Stimulated activated CD4-positive, alpha-beta T cell treated with anti-CD3 and anti-CD28 coated beads, TNF-alpha, amount 100 ng/mL, for 48 hours (primary cell): ENCODE measurements around the gene ANAPC1.
"Not testable (repeated sequence)": the region's sequence is repeated elsewhere in the genome, so short reads cannot be mapped to it uniquely, and the experiment has no call there.

Experiments
- DNase-seq, 3 donors: peaks; one replicate each; pipeline ENCODE4 v3.0.0-alpha.2; 2020; ENCODE audit warnings: low read depth in 3 of 3

The ANAPC1 gene

DNA sequence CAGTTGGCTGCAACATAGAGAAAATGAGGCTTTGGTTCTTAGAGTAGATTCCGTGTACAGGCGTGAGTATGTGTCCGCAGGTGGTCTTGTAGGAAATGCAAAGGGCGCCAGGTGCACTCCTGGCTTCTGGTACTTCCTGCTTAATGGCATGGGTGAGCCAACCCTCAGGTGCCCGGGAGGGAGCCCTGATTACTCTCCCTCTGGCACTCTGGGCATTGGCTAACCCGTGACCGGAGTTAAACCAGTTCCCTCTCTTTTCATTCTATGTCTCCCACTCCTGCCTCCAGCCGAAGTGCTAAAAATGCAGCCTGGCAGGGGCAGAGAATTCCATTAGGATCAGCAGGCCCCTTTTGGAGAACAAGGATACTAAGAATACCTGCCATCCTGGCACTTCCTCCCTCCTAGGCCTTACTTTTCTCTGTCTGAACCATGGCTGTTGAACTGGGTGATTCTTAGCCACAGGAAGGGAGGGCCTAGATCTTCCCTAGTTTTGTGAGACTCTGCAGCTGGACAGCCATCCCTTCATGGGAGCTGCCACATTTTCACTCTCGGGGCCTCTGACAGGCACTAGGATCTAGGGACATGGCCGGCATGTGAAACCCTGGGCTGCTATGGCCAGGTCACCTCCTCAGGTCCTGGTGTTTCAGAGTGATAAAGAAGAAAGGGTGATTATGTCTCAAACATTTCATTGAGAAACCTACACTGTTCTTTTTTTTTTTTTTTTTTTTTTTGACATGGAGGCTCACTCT lies 20.9 kb upstream of the ANAPC1 start:
- DNase-seq = no peak

DNA sequence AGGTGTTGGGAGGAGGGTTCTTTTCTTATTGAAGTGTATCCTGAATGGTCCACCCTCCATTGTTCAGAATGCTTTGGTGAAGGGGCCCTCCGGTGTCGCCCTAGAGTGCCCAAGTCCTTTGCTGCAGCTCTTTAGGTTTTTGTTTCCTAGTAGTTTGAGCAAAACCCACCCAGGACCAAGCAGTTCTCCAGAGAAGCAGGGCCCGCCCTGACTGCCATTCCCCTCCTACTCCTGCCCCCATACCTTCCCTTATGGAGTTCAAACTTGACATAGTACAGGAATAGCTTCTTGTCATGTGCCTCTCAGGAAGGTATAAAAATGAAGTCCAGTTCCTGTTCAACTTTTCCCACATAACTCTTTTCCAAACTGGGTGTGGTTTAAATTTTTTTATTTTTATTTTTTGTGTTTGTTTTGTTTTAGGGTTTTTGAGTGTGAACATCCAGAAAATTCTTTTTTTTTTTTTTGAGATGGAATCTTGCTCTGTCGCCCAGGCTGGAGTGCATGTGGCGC lies 20.0 kb upstream of the ANAPC1 start:
- DNase-seq = no peak

DNA sequence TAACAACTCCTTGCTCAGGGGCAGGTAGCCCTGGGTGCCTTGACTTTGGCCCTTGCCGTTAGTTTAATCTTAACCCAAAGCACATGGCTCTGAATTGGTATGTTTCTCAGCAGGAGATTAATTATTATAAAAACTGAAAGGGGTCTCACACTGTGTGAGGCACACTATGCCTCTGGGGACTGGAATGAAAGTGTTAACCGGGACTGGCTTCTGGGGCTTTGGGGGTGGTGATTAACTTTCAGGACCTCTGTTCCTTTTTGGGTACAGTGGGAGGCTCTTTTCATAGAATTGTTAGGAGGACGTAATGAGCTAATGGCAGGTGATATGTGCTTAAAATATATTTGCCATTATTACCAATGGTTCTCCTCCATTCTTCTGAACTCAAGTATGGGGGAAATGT lies 19.5 kb upstream of the ANAPC1 start:
- DNase-seq = no peak

DNA sequence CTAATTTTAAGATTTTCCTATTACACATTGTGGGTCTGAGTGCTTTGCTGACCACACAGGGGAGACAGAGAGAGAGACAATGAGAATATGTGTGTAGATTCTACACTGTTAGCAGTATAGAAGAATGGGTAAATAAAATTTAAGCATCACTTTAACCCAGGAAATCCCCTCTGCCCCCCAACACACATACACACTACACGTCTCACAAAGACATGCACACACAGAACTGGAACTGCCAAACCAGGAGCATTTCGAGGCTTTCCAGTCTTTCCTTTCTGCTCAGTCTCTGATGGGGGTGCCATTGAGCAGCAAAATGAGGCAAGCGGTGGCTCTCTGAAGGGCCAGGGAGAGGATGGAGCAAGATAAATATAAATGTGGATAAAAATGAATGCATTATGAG lies 16.9 kb upstream of the ANAPC1 start:
- no peak for DNase-seq

DNA sequence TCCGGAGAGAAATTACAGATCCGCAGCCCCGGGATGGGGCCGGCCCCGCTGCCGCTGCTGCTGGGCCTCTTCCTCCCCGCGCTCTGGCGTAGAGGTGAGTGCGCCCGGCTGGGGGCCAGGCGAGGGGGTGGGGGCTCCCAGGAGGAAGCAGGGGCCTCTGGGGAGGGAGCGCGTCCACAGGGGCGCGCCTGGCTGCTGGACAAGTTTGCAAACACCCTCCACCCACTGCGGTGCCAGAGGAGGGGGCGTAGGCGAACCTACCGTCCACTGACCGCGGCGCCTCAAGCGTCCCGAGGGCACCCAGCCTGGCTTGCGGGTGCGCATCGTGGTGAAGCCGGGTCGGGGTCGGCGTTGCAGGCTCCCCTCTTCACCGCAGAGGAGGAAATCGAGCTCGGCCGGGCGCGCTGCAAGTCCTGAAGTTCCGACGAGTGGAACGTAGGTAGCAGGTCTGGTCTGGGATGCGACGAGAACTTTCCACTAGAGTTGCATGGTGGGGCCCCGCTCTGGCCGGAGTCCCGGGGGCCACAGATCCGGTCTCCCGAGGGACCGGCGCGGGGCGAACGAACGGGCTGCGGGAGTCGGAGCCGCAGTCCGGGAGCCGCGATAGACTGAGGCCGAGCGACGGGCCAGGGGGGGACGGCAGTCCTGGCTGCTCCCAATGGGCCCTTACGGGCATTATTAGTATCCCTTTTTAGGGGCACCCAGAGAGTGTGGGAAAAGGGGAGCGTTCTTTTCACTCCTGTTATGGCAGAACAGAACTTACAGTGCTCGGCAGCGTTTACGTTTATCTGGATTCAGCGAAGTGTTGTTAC lies 14.9 kb upstream of the ANAPC1 start:
- DNase-seq = peak in 1 of 3 donors; percentile 18

DNA sequence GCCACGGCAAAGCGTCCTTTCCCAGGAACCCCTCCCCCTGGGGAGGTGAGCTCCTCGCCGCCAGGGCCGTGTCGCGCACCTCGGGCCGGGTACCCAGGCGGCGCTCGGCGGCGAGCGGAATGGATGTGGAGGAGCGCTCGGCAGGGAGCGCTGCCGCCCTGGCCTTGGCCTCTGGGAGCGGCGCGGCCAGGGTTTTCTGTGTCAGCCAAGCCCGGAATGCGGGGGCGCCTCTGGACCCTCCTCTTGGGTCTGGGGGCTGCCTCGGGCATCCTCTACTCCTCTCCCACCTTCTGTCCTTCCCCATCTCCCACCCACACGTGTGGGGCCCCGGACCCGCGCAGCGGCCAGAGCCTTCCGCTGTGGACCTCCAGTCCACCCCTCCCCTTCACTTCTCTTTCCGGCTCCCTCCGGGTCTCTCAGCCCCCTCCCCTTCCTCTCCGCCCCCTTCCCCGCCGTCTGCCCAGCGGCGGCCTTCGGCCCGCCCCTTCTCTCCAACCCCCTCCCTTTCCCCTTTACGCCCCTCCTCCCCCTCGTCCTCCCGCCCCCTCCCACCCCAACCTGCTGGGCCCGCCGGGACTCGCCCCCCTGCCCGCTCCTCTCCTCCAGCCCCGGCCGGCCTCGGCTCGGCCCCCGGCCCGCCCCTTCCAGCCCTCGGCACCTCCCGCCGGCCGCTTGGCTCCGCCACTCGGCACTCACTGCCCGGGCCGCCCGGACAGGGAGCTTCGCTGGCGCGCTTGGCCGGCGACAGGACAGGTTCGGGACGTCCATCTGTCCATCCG lies 14.1 kb upstream of the ANAPC1 start, which contains the start of gene MERTK:
TSS of gene MERTK (plus strand) at position 684 of the 779 bp plus-strand sequence. CDS start 129 bp downstream, outside the sequence.
- peak; percentile 28 to 61 (median 41) for DNase-seq

DNA sequence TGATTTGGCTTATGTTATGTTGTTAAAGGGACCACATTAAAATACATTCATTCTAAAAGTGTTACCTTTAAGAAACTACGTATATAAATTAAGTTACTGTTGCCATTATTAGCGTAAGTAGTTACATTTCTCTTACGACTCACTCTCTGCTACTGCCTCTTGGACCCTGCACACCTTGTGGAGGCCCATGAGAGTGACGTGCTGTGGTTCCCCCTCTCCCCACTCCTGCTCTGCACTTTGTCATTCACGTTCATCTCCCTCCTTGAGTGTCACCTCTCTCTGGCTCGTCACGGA lies 13.6 kb upstream of the ANAPC1 start:
- no peak for DNase-seq

DNA sequence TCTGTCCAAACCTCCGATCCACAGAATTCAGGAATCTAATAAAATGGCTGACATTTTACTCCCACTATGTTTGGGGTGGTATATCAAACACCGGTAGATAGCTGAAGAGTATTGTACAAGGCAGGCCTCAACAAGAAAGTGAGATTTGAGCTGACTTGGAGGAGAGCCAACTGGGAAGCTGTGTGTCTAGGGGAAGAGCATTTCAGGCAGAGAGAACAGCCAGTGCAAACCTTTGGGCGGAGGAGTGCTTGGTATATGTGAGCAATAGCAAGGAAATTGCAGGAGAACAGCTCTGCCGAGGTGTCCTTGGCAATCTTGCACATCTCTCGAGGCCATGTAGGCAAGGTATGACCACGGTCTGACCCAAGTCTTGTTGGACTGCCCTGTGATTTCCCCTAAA lies 12.6 kb upstream of the ANAPC1 start:
- DNase-seq = no peak

DNA sequence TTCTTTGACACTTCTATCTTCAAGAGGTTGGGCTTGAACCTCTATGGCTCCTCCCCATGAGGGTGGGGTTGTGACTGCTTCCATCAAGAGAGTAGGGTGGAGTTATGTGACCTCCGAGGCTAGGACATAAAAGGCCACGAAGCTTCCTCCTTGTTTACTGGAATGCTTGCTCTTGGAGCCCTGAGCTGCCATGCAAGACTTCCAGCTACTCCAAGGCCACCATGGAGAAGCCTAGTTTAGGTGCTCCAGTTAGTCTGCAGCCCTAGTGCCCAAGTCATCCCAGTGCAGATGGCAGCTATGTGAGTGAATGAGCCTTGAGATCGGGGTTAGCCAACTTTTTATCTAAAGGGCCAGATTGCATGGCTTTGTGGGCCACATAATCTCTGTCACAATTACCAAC lies 12.0 kb upstream of the ANAPC1 start:
- DNase-seq = no peak

DNA sequence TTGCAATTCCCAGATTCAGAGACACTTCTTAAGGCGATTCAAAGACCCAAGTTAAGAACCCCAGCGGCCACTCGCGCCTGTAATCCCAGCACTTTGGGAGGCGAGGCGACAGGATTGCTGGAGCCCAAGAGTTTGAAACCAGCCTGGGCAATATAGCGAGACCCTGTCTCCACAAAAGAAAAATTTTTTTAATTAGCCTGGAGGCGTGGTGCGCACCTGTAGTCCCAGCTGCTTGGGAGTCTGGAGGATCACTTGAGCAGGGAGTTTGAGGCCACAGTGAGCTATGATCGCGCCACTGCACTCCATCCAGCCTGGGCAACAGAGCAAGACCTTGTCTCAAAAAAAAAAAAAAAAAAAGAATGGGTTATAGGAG lies 585 bp upstream of the ANAPC1 start:
- DNase-seq = no peak

DNA sequence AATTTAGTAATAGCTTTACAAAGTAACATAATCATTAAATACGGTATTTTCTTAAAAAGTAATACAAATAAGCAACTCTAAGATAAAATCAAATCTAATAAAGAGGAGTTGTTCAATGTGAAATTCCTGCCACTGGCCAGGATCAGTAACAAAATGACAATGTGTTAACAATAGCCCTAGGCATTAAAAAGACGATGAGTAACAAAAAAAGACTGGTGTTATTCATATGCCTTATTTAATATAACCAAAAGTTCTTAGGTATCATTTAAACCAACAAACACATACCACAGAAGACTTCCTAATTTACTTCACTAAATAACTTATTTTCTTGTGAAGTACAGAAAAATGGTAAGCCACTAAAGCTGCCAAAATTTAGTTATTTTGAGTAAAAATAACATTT lies 11.2 kb downstream of the ANAPC1 start:
- DNase-seq = not testable (repeated sequence)

DNA sequence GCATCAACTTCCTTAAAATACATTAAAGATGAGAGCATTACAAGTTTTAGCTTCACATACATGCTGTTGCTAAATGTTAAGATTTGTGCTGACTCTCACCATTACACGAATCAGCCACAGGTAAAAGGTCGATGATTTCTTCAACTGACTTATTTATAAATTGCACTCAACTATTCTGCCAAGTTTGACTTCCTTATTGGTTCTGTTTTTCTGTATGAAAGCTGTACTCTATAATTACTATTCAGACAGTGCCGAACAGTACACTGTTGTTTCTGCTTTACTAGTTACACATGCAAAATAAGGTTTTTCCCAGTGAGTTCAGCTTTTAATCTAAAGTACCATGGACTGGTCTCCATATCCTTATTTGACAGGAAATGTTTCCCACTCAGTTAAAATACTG lies 18.9 kb downstream of the ANAPC1 start:
- not testable (repeated sequence) for DNase-seq

DNA sequence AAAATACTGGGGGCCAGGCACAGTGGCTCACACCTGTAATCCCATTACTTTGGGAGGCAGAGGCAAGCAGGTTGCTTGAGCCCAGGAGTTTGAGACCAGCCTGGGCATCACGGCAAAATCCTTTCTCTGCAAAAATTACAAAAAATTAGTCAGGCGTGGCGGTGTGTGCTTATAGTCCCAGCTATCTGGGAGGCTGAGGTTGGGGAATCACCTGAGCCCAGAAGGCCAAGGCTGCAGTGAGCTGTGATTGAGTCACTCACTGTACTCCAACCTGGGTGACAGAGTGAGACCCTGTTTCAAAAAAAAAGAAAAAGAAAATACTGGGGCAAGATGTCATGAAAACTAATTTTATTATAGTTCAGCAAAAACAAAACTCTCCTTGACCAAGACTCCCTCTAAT lies 24.0 kb downstream of the ANAPC1 start:
- not testable (repeated sequence) for DNase-seq

DNA sequence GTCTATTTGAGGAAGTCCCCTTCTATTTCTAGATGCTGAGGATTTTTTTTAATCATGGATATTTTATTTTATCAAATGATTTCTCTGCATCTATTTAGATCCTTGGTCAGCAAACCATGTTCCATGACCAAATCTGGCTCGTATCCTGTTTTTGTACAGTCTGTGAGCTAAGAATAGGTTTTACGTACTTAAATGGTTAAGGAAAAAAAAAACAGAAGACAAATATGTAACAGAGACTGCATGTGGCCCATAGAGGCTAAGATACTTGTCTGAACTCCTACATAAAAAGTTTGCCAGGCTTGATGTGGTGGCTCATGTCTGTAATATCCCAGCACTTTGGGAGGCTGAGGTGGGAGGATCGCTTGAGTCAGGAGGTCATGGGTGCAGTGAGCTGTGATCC lies 31.4 kb downstream of the ANAPC1 start:
- DNase-seq = not testable (repeated sequence)

DNA sequence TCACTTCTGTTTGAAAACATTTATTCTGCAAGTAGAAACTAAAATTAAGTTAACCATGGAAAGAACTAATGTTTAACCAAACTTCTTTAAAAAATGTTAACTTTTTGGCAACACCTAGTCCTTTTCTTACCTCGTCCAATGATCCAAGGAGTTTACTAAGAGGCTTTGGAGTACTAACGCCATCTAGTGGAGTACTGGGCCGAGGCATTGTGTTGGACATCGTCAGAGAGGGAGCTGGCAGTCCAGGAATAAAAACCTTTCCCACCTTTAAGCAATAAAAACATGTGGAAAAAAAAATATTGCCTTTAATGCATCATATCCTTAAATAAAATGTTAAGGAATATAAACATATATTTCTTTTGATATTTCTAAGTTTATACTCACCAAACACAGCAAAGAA lies 33.3 kb downstream of the ANAPC1 start:
- DNase-seq = peak in 1 of 3 donors; percentile 9

DNA sequence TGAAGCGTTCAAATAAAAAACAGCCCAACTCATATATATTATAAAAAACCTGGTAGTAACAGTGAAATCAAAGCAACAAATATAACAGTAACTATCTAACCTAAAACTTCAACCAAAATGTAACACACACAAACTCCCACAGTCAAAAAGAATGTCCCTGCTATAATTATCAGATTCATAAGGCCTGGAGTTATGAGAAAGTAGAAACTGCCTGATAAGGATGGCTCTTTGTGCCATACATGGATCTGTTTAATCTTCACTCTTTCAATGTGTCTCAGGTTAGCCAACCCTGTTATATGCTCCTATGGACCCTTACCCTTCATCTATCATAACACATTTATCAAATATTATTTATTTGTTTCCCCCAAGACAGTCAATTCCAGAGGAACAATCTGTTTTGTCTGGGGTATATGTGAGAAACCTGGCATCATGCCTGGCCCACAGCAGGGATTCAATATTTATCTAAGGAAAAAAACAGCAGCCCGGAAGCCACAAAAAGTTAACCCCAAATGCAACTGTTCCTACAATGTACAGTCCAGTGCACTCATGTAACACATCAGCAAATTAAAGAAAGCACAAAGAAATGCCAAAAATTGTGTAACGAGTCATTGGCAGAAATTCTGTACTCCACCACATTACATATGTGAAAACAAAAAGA lies 44.2 kb downstream of the ANAPC1 start:
- DNase-seq = not testable (repeated sequence)

DNA sequence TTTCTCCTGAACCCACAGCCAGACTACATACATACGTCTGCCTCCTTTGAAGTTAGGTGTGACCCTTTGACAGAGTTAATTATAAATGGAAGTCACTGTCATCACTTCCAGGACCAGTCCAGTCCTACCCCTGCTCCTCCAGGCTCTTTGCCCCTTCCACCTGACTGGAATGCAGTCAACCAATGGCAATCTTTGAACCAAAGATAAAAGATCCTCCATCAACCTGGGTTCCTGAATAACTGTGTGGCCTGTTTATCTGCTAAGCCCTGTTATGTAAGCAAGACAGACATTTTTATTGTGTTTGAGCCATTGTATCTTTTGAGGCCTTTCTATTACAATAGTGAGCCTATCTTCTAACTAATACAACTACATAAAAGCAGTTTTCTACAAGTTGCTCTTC lies 45.0 kb downstream of the ANAPC1 start:
- DNase-seq = not testable (repeated sequence)

DNA sequence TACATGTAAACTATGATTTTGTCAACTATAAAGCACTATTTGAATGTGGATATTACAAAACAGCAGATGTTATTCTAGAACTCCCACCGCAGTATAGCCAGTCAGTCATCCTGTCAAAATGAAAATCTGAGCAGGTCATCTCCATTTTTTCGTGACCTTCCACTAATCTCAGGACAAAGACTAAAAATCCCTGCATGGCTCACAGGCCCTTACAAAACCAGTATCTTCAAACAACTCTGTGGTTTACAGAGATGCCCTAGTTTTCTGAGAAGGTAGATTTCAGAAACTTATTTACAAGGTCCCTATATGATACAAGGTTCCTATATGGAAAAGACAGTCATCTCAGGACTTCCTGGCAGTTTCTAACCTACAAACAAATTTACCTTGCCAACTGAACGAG lies 49.8 kb downstream of the ANAPC1 start:
- DNase-seq = not testable (repeated sequence)

DNA sequence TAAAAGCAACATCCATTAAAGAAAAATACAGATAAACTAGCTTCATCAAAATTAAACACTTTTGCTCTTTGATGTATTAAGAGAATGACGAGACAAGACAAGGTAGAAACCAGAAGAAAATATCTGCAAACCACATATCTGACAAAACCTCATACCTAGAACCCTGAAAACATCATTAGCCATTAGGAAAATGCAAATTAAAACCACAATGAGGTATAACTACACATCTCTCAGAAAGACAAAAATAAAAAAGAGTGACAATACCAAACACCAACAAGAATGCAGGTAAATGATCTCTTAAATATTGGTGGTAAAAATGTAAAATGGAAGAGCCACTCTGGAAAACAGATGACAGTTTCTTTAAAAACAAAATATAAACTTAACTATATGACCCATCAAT lies 53.5 kb downstream of the ANAPC1 start:
- DNase-seq = not testable (repeated sequence)

DNA sequence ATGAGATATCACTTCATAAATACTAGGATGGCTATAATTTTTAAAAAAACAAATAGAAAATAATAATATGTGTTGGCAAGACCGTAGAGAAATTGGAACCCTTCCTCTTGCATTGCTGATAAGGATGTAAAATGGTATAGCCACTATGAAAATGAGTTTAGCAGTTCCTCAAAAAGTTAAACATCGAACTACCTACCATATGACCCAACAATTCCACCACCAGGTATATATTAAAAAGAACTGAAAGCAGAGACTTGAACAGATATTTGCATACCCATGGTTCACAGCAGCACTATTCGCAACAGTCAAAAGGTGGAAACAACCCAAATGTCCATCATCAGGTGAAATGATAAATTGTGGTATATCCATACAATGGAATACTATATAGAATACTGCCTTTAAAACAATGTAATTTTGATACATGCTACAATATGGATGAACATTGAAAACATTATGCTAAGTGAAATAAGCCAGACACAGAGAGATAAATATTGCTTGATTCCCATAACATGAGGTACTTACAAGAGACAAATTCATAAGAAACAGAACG lies 55.7 kb downstream of the ANAPC1 start:
- not testable (repeated sequence) for DNase-seq

DNA sequence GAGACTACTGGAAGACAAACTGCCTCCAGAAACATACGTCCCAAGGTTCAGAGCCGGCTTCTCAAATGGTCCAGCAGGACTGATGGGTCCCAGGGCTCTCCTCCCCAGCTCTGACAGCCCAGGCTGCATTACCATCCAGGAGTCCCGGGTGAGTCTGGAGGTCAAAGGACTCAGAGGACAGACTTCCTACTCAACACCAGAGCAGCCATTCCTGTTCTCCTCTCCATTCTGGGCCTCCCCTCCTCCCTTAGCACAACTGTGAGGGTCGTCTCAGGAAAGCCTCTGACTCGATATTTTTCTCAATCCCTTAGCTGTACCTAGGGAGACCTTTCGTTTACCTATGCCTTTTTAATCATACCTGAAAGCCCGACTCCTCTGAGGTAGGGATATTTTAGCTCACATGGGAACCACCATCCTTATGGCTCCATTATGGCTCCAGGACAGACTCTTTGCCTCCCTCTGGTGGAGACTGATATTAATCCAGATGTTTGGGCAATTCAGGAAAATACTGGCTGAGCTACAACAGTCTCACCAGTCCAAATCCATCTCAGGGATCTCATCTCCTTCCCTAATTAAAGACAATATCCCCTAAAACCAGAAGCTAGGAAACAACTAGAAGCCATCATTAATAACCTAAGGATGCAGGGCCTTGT lies 70.9 kb downstream of the ANAPC1 start:
- not testable (repeated sequence) for DNase-seq
